ENCODE measurements around the gene CMTM8. TPM values are rescaled to one million over a fixed set of nuclear protein-coding genes. Genes with fewer than 3 reads are reported as not detected.

The CMTM8 gene
- total and polyA plus RNA-seq, 4 donors = 15.2 to 24.5 (median 16.8) TPM

DNA sequence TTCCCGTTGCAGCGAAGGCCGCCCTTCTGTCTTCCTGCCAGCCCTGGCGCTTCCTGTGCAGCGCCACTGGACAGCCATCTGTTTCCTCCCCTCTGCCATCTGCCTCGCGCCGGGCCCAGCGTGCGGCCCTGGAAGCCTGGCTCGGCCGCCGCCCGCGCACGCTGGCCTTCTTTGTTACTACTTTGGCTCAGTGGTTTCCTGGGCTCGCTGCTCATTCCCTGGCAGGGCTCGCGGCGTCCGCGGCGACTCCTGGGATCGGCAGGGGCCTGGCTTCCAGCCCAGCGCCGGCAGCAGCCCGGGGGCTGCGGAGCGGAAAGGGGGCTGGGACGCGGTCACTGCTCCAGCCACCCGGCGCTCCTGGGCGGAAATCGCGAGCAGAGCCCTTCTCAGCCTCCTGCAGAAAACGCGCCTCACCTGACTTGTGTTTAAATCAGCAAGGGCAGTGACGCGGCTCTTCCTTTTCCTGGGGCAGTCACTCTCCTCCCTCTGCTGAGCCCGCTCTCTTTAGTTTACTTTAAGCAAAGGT, 163.1 kb downstream of the CMTM8 start:
- Histone ChIP-seq H3K9ac (ENCODE audit: insufficient read depth in 1 of 2, low read length in 2 of 2) (peak overlapping the region; percentile 34 to 71), H3K9me3 (ENCODE audit: control insufficient read depth in 4 of 4, insufficient read depth in 3 of 4, low read length in 3 of 4) (no peaks in the 10 kb centered on the region), H3K4me1 (ENCODE audit: control insufficient read depth in 5 of 5, insufficient read depth in 5 of 5, low read length in 5 of 5) (peaks cover 2 to 25% (median 19%) of the 10 kb centered on the region in 5 donors), H3K27me3 (ENCODE audit: control insufficient read depth in 3 of 3, insufficient read depth in 3 of 3, low read length in 2 of 3) (no peaks in the 10 kb centered on the region), H3K4me3 (peak overlapping the region; percentile 10), H3K27ac (ENCODE audit: low read depth in 1 of 2, low read length in 1 of 2) (peak overlapping the region; percentile 71 to 93), H3K36me3 (ENCODE audit: control insufficient read depth in 4 of 4, insufficient read depth in 4 of 4, low read length in 4 of 4) (peaks cover 0 to 3% (median 2%) of the 10 kb centered on the region in 4 donors)
- ATAC-seq (ENCODE audit: insufficient read depth, low FRiP score) = peak; percentile 73
- 0 to 1% methylated on average over 40 to 41 of the region's 41 CpGs for WGBS, 2 donors
- peak; percentile 90 to 94 (median 90) for DNase-seq
- TF ChIP-seq, protein P1, sequence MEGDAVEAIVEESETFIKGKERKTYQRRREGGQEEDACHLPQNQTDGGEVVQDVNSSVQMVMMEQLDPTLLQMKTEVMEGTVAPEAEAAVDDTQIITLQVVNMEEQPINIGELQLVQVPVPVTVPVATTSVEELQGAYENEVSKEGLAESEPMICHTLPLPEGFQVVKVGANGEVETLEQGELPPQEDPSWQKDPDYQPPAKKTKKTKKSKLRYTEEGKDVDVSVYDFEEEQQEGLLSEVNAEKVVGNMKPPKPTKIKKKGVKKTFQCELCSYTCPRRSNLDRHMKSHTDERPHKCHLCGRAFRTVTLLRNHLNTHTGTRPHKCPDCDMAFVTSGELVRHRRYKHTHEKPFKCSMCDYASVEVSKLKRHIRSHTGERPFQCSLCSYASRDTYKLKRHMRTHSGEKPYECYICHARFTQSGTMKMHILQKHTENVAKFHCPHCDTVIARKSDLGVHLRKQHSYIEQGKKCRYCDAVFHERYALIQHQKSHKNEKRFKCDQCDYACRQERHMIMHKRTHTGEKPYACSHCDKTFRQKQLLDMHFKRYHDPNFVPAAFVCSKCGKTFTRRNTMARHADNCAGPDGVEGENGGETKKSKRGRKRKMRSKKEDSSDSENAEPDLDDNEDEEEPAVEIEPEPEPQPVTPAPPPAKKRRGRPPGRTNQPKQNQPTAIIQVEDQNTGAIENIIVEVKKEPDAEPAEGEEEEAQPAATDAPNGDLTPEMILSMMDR (IDR thresholded peaks at IDR 0.05; ENCODE audit: control extremely low read depth, extremely low read depth) = no peak

DNA sequence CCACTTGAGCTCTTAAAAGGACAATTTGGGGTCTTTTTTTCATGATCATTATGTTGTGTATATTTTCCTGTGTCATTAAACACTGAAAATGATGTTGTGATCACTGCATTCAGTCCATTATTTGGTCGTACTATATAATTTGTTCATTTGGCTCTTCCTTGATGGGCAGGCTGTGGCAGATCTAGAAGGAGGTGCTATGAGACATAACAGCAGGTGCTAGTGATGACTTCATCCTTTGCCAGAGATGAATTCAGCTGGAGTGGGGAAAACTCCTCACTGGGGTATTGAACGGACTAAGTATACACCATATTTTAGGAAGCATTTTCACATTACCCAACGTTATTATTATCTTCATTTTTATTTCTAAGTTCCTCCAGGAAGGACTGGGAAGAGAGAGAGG, 165.2 kb downstream of the CMTM8 start:
- Histone ChIP-seq H3K27me3 (ENCODE audit: control insufficient read depth in 3 of 3, insufficient read depth in 3 of 3, low read length in 2 of 3) (no peaks in the 10 kb centered on the region), H3K9ac (ENCODE audit: insufficient read depth in 1 of 2, low read length in 2 of 2) (no peak overlapping the region), H3K4me1 (ENCODE audit: control insufficient read depth in 5 of 5, insufficient read depth in 5 of 5, low read length in 5 of 5) (peaks cover 2 to 24% (median 19%) of the 10 kb centered on the region in 5 donors), H3K9me3 (ENCODE audit: control insufficient read depth in 4 of 4, insufficient read depth in 3 of 4, low read length in 3 of 4) (no peaks in the 10 kb centered on the region), H3K27ac (ENCODE audit: low read depth in 1 of 2, low read length in 1 of 2) (peak overlapping the region in 1 of 2 donors; percentile 82), H3K36me3 (ENCODE audit: control insufficient read depth in 4 of 4, insufficient read depth in 4 of 4, low read length in 4 of 4) (peaks cover 0 to 3% (median 2%) of the 10 kb centered on the region in 4 donors), H3K4me3 (no peak overlapping the region)
- ATAC-seq (ENCODE audit: insufficient read depth, low FRiP score) = no peak
- no peak for DNase-seq
- WGBS, 2 donors = 59 to 61% methylated on average over 3 of the region's 3 CpGs
- TF ChIP-seq, protein P1 (IDR thresholded peaks at IDR 0.05; ENCODE audit: control extremely low read depth, extremely low read depth) = no peak

DNA sequence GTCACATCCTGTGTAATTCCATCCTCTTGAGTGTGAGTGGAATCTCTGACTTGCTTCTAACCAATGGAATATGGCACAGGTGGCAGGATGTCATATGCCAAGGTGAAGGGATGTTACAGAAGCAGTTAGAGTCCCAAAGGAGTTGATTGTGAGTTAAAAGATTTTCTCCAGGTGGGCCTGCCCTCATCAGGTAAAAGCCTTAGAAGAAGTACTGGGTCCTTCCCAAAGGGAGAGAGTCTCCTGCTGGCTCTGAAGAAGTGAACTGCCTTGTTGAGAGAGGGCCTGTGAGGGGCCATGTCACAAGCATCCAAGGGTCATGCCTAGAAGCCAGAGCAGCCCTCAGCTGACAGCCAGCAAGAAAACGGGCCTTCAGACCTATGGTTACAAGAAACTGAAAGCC, 166.2 kb downstream of the CMTM8 start:
- TF ChIP-seq, protein P1 (IDR thresholded peaks at IDR 0.05; ENCODE audit: control extremely low read depth, extremely low read depth) = no peak
- Histone ChIP-seq H3K27me3 (ENCODE audit: control insufficient read depth in 3 of 3, insufficient read depth in 3 of 3, low read length in 2 of 3) (no peaks in the 10 kb centered on the region), H3K36me3 (ENCODE audit: control insufficient read depth in 4 of 4, insufficient read depth in 4 of 4, low read length in 4 of 4) (peaks cover 0 to 3% (median 2%) of the 10 kb centered on the region in 4 donors), H3K4me1 (ENCODE audit: control insufficient read depth in 5 of 5, insufficient read depth in 5 of 5, low read length in 5 of 5) (peaks cover 2 to 23% (median 15%) of the 10 kb centered on the region in 5 donors), H3K27ac (ENCODE audit: low read depth in 1 of 2, low read length in 1 of 2) (peak overlapping the region in 1 of 2 donors; percentile 41), H3K9ac (ENCODE audit: insufficient read depth in 1 of 2, low read length in 2 of 2) (no peak overlapping the region), H3K9me3 (ENCODE audit: control insufficient read depth in 4 of 4, insufficient read depth in 3 of 4, low read length in 3 of 4) (no peaks in the 10 kb centered on the region), H3K4me3 (peak overlapping the region; percentile 11)
- no peak for ATAC-seq (ENCODE audit: insufficient read depth, low FRiP score)
- no peak for DNase-seq
- WGBS, 2 donors = 84 to 88% methylated on average over 1 of the region's 1 CpG

All from lung (tissue), 12 donors.